GM12878 (cell line): ENCODE results near the gene PCK2. TPM values are rescaled to one million over a fixed set of nuclear protein-coding genes. Genes with fewer than 3 reads are reported as not detected.

Experiments
- CHD4 ChIP-seq: fragments of 200-600 bp; sonication (generic); IDR thresholded peaks from 2 replicates; pipeline ENCODE4 v1.6.1; 2016; ENCODE audit warnings: mild to moderate bottlenecking
- CREM ChIP-seq: IDR thresholded peaks from 2 replicates; pipeline ENCODE4 v1.6.1; 2014; ENCODE audit warnings: antibody characterized with exemption, low read depth
- E2F4 ChIP-seq: IDR thresholded peaks from 2 replicates; pipeline ENCODE4 v1.6.1; 2012; ENCODE audit warnings: low read depth, low read length, improper control_type of control experiment
- ETV6 ChIP-seq, 2 experiments: fragments of 450-650 bp in 1 of 2; IDR thresholded peaks in 1 of 2; conservative IDR thresholded peaks in 1 of 2; 2 replicates each; pipeline ENCODE4 v1.6.1; 2014; ENCODE audit warnings: antibody characterized with exemption in 1 of 2, borderline replicate concordance in 1 of 2, low read depth in 1 of 2, mild to moderate bottlenecking in 1 of 2, moderate library complexity in 1 of 2
- KLF5 ChIP-seq: fragments of 450-650 bp; IDR thresholded peaks from 2 replicates; pipeline ENCODE4 v1.6.1; 2014; ENCODE audit warnings: mild to moderate bottlenecking; ENCODE audit not compliant: partially characterized antibody
- LARP7 ChIP-seq: fragments of 450-650 bp; IDR thresholded peaks from 2 replicates; pipeline ENCODE4 v1.6.1; 2017; ENCODE audit warnings: mild to moderate bottlenecking
- MTA2 ChIP-seq: fragments of 450-650 bp; IDR thresholded peaks from 2 replicates; pipeline ENCODE4 v1.6.1; 2016; ENCODE audit warnings: low read depth, mild to moderate bottlenecking, moderate library complexity
- NFYB ChIP-seq: IDR thresholded peaks from 2 replicates; pipeline ENCODE4 v1.6.1; 2011; ENCODE audit warnings: low read depth, mild to moderate bottlenecking, low read length, improper control_type of control experiment, moderate library complexity; ENCODE audit not compliant: insufficient read depth
- NR2F1 ChIP-seq: fragments of 450-650 bp; conservative IDR thresholded peaks from 2 replicates; pipeline ENCODE4 v1.6.1; 2017; ENCODE audit warnings: mild to moderate bottlenecking
- PAX5 ChIP-seq: IDR thresholded peaks from 2 replicates; pipeline ENCODE4 v1.6.1; 2011; ENCODE audit warnings: low read depth, low read length, borderline replicate concordance
- POLR2A ChIP-seq: IDR thresholded peaks from 2 replicates; pipeline ENCODE4 v1.6.1; 2011; ENCODE audit warnings: low read depth, mild to moderate bottlenecking, low read length
- REST ChIP-seq: IDR thresholded peaks from 2 replicates; pipeline ENCODE4 v1.6.1; 2012; ENCODE audit warnings: mild to moderate bottlenecking, low read depth, low read length
- RUNX3 ChIP-seq: IDR thresholded peaks from 2 replicates; pipeline ENCODE4 v1.6.1; 2012; ENCODE audit warnings: low read length, inconsistent platforms
- SMC3 ChIP-seq: IDR thresholded peaks from 2 replicates; pipeline ENCODE4 v1.6.1; 2011; ENCODE audit warnings: low read length, improper control_type of control experiment, borderline replicate concordance
- YY1 ChIP-seq: IDR thresholded peaks from 2 replicates; pipeline ENCODE4 v1.6.1; 2011; ENCODE audit warnings: low read depth, mild to moderate bottlenecking, low read length
- ZNF24 ChIP-seq: fragments of 450-650 bp; IDR thresholded peaks from 2 replicates; pipeline ENCODE4 v1.6.1; 2017; ENCODE audit warnings: antibody characterized with exemption, mild to moderate bottlenecking
- polyA plus RNA-seq, 11 experiments: library from polyadenylated mRNA; depleted of rRNA in 4 of 11; unstranded in 6 of 11; stranded (reverse) in 5 of 11; fragments of >200 nt; fragmentation: Nextera tagmentation in 4 of 11; fragmentation: Illumina TruSeq in 1 of 11; extraction: Ambion mirVana in 4 of 11; extraction: Trizol in 1 of 11; gene quantifications; 1 replicate in 1 of 11; 2 replicates in 10 of 11; pipeline versions ENCODE4 v1.2.1 to v1.2.3, GENCODE V29; 2011 to 2016; ENCODE audit warnings: inconsistent platforms in 2 of 11, missing spikeins in 2 of 11, low read depth in 1 of 11
- total RNA-seq, 4 experiments: library from RNA; depleted of rRNA in 3 of 4; stranded (reverse); fragments of >200 nt in 3 of 4; fragmentation: Illumina TruSeq in 1 of 4; extraction: Trizol in 1 of 4; gene quantifications; 2 replicates each; pipeline versions ENCODE4 v1.2.1 to v1.2.3, GENCODE V29; 2013 to 2021
- TF ChIP-seq, protein P1 (sequence below): IDR thresholded peaks from 2 replicates; pipeline ENCODE4 v1.6.1; 2011; ENCODE audit warnings: borderline replicate concordance, low read depth, mild to moderate bottlenecking, moderate library complexity, mixed read lengths, low read length; ENCODE audit not compliant: insufficient read depth; ENCODE audit errors: extremely low read length
- TF ChIP-seq, protein P2 (sequence below): fragments of 450-650 bp; IDR thresholded peaks from 2 replicates; pipeline ENCODE4 v1.6.1; 2018; ENCODE audit warnings: mild to moderate bottlenecking, low read depth, moderate library complexity; ENCODE audit not compliant: partially characterized antibody
- TF ChIP-seq, protein P3 (sequence below): IDR thresholded peaks from 2 replicates; pipeline ENCODE4 v1.6.1; 2011; ENCODE audit warnings: borderline replicate concordance, low read depth, mild to moderate bottlenecking, moderate library complexity, low read length; ENCODE audit not compliant: insufficient read depth, poor library complexity, severe bottlenecking

The PCK2 gene
- total and polyA plus RNA-seq, 10 of the 15 experiments (the other 5 are each of a cell fraction or from before 2014, with no cell fraction given): 6.6 to 110 (median 44.6) TPM

DNA sequence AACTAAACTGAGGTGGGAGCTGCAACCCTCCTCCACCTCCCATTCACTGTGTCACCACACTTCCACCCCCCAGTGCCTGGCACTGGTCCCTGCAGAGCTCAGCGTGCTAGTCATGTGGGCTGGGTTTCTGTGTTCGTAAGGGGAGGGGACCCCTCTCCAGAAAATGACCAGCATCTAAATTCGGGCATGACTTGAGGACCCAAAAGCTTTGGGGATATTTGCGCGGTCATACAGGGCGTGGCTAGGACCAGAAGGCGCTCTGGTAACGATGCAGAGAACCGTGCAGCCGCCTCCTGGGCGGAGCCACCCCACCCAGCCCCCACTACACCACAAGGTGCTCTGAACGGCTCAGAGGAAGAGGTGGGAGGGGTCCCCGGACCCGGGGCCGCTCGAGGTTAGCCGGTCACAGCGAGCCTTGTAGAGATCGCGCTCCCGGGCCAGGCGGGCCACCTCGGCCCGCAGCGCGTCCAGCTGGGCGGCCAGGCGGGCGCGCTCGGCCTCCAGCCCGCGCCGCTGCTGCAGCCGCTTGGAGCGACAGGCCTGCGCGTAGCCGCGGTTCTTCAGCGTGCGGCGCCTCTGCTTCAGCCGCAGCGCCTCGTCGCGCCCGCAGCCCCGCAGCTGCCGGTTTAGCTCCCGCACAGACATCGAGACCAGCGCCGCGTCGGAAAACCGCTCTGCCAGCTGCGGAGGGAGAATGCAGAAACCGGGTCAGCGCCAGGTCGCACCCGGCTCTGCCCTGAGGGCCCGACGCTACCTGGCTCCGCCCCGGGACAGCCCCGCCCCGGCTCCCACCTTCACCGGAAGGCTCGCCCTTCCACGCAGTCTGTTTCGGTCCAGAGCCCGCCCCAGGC lies 13.0 kb upstream of the PCK2 start (continued):
- no peak for TF ChIP-seq KLF5
- peak; percentile 39; the same call in 1 of the 2 replicates for TF ChIP-seq CREM
- TF ChIP-seq, protein P1, sequence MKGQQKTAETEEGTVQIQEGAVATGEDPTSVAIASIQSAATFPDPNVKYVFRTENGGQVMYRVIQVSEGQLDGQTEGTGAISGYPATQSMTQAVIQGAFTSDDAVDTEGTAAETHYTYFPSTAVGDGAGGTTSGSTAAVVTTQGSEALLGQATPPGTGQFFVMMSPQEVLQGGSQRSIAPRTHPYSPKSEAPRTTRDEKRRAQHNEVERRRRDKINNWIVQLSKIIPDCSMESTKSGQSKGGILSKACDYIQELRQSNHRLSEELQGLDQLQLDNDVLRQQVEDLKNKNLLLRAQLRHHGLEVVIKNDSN: no peak
- no peak for TF ChIP-seq NFYB
- TF ChIP-seq LARP7: peak; percentile 94
- TF ChIP-seq YY1: no peak
- peak; percentile 82 for TF ChIP-seq NR2F1
- TF ChIP-seq, protein P2, sequence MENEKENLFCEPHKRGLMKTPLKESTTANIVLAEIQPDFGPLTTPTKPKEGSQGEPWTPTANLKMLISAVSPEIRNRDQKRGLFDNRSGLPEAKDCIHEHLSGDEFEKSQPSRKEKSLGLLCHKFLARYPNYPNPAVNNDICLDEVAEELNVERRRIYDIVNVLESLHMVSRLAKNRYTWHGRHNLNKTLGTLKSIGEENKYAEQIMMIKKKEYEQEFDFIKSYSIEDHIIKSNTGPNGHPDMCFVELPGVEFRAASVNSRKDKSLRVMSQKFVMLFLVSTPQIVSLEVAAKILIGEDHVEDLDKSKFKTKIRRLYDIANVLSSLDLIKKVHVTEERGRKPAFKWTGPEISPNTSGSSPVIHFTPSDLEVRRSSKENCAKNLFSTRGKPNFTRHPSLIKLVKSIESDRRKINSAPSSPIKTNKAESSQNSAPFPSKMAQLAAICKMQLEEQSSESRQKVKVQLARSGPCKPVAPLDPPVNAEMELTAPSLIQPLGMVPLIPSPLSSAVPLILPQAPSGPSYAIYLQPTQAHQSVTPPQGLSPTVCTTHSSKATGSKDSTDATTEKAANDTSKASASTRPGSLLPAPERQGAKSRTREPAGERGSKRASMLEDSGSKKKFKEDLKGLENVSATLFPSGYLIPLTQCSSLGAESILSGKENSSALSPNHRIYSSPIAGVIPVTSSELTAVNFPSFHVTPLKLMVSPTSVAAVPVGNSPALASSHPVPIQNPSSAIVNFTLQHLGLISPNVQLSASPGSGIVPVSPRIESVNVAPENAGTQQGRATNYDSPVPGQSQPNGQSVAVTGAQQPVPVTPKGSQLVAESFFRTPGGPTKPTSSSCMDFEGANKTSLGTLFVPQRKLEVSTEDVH: no peak
- no peak for TF ChIP-seq REST
- no peak for TF ChIP-seq SMC3
- TF ChIP-seq MTA2: no peak
- peak; percentile 77 for TF ChIP-seq POLR2A
- TF ChIP-seq ETV6 (conservative IDR thresholded peaks at IDR 0.05 in 1 of 2, IDR thresholded peaks at IDR 0.05 in 1 of 2; ENCODE audit: borderline replicate concordance in 1 of 2, low read depth in 1 of 2): no peak
- no peak for TF ChIP-seq PAX5
- no peak for TF ChIP-seq ZNF24
- TF ChIP-seq E2F4: no peak
- peak; percentile 62; the same call in 1 of the 2 replicates for TF ChIP-seq RUNX3
- TF ChIP-seq, protein P3, sequence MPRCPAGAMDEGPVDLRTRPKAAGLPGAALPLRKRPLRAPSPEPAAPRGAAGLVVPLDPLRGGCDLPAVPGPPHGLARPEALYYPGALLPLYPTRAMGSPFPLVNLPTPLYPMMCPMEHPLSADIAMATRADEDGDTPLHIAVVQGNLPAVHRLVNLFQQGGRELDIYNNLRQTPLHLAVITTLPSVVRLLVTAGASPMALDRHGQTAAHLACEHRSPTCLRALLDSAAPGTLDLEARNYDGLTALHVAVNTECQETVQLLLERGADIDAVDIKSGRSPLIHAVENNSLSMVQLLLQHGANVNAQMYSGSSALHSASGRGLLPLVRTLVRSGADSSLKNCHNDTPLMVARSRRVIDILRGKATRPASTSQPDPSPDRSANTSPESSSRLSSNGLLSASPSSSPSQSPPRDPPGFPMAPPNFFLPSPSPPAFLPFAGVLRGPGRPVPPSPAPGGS: no peak
- TF ChIP-seq CHD4: no peak
